ENCODE data around the gene WRNIP1. TPM values are rescaled to one million over a fixed set of nuclear protein-coding genes. Genes with fewer than 3 reads are reported as not detected.

The WRNIP1 gene
- total RNA-seq, 2 experiments from 2014 or later, result 36.1 to 36.6 TPM

DNA sequence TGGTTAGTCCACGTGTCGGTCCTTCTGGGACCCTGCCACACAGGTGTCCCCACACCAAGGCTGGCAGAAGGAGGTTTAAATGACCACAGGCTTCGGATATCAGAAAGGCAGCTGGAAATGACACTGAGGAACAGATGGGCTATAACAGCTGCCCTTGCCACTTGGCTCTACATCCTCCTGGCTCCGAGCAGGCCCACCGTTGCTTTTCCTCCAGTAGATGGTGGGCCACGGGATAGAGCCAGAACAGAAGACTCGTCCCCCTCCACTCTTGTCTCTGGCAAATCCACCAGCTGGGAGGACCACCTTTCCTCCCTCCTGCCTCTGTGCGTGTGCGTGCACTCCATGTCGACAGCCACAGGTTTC is 17.6 kb downstream of the WRNIP1 start:
- Mint-ChIP-seq H3K27me3 (no peaks in the 10 kb centered on the region), H3K36me3 (ENCODE audit: low read depth) (peaks cover 43% of the 10 kb centered on the region), H3K4me3 (no peak overlapping the region), H3K9me3 (no peaks in the 10 kb centered on the region), H3K27ac (no peak overlapping the region), H3K4me1 (ENCODE audit: low read depth) (peaks cover 12% of the 10 kb centered on the region)
- ChIA-PET CTCF (interaction anchor here (0.8 to 2.0 kb wide), 6 partner anchors 9 to 206 kb away, joined by 3 to 8 read pairs (median 6); partner anchors contain the start of gene MYLK4), POLR2A (interaction anchor here (0.6 to 2.0 kb wide), 5 partner anchors 9 to 34 kb away, joined by 3 to 9 read pairs (median 8); partner anchors contain the start of gene WRNIP1)
- no peak for TF ChIP-seq CTCF (IDR thresholded peaks at IDR 0.05)
- intact Hi-C loops (cut with micrococcal nuclease), result no loop called here
- ATAC-seq, result no peak
- DNase-seq, result no peak

GRCh38 chr6:2783188-2783963 is 18.2 kb downstream of the WRNIP1 start:
- H3K36me3 Mint-ChIP-seq (ENCODE audit: low read depth), result peaks cover 44% of the 10 kb centered on the region
- H3K27ac Mint-ChIP-seq, result no peak overlapping the region
- POLR2A ChIA-PET, result interaction anchor here (0.6 to 2.0 kb wide), 6 partner anchors 10 to 33 kb away, joined by 3 to 9 read pairs (median 6); partner anchors contain the start of gene WRNIP1
- no peaks in the 10 kb centered on the region for H3K9me3 Mint-ChIP-seq
- no peaks in the 10 kb centered on the region for H3K27me3 Mint-ChIP-seq
- no peak for ATAC-seq
- no peak overlapping the region for H3K4me3 Mint-ChIP-seq
- H3K4me1 Mint-ChIP-seq (ENCODE audit: low read depth), result peaks cover 12% of the 10 kb centered on the region
- no peak for DNase-seq
- intact Hi-C loops (cut with micrococcal nuclease), result no loop called here
- CTCF ChIA-PET, result interaction anchor here (1.2 to 2.2 kb wide), 8 partner anchors 8 to 206 kb away, joined by 4 to 9 read pairs (median 6); partner anchors contain the start of gene MYLK4
- TF ChIP-seq CTCF (IDR thresholded peaks at IDR 0.05), result no peak

DNA sequence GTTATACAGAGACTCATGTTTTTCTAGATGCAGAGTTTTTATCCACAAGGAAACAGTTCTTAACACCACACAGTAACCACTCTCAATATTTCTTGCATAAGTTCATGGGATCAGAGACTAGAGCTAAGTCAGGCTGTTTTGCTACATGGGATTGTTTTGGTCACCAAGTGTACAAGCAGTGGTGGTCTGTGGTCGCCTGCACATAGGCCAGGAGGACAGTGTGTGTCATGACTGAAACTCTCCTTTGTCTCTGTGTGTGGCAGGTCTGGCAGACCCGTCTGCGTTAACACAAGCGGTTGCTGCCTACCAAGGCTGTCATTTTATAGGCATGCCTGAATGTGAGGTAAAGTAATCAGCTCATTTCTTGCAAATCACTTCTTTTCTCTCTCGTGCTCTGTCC is 18.9 kb downstream of the WRNIP1 start:
- Mint-ChIP-seq H3K27me3 (no peaks in the 10 kb centered on the region), H3K27ac (no peak overlapping the region), H3K36me3 (ENCODE audit: low read depth) (peaks cover 37% of the 10 kb centered on the region), H3K9me3 (no peaks in the 10 kb centered on the region), H3K4me3 (no peak overlapping the region), H3K4me1 (ENCODE audit: low read depth) (peaks cover 15% of the 10 kb centered on the region)
- intact Hi-C loops (cut with micrococcal nuclease), result no loop called here
- ChIA-PET CTCF (interaction anchor here (1.2 to 2.2 kb wide), 7 partner anchors 11 to 205 kb away, joined by 4 to 9 read pairs (median 5); partner anchors contain the start of gene MYLK4), POLR2A (interaction anchor here (0.6 to 2.0 kb wide), 3 partner anchors 11 to 92 kb away, joined by 3 to 8 read pairs (median 5); no protein-coding TSS in a partner anchor)
- no peak for TF ChIP-seq CTCF (IDR thresholded peaks at IDR 0.05)
- no peak for DNase-seq
- ATAC-seq, result no peak

DNA sequence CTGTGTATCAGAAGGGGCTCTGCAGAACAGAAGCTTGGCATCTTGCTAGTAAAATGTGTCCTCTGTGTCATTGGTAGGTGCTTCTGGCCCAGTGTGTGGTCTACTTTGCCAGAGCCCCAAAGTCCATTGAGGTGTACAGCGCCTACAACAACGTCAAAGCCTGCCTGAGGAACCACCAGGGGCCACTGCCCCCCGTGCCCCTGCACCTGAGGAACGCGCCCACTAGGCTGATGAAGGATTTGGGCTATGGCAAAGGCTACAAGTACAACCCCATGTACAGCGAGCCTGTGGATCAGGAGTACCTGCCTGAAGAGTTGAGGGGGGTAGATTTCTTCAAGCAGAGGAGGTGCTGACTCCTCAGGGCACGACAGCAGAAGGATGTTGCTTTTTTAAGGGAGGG is 19.7 kb downstream of the WRNIP1 start:
- CTCF ChIA-PET, result interaction anchor here (2.2 kb wide), 1 partner anchor 62 kb away, joined by 9 read pairs; no protein-coding TSS in a partner anchor

More for the DNA sequence above, 19.7 kb downstream of the WRNIP1 start:
- Mint-ChIP-seq H3K27ac (no peak overlapping the region), H3K27me3 (no peaks in the 10 kb centered on the region), H3K4me3 (no peak overlapping the region), H3K4me1 (ENCODE audit: low read depth) (peaks cover 15% of the 10 kb centered on the region), H3K9me3 (no peaks in the 10 kb centered on the region), H3K36me3 (ENCODE audit: low read depth) (peaks cover 34% of the 10 kb centered on the region)
- POLR2A ChIA-PET, result interaction anchor here (1.3 kb wide), 1 partner anchor 17 kb away, joined by 5 read pairs; no protein-coding TSS in a partner anchor
- intact Hi-C loops (cut with micrococcal nuclease), result no loop called here
- ATAC-seq (no peak), DNase-seq (no peak)
- no peak for TF ChIP-seq CTCF (IDR thresholded peaks at IDR 0.05)
